PFSK-1 (cell line): Measurements from ENCODE around the gene ASPHD2.

Experiments used
- POLR2AphosphoS5 ChIP-seq: IDR thresholded peaks from 2 replicates; pipeline ENCODE4 v1.6.1; 2012; ENCODE audit warnings: low read depth, mild to moderate bottlenecking, control low read depth, low read length, moderate library complexity
- REST ChIP-seq, 2 experiments: IDR thresholded peaks; 2 replicates each; pipeline versions ENCODE4 v1.6.1 to v1.8.0; 2011 to 2012; ENCODE audit warnings: low read depth in 2 of 2, low read length in 2 of 2, control low read depth in 1 of 2, inconsistent platforms in 1 of 2, mild to moderate bottlenecking in 1 of 2, moderate library complexity in 1 of 2; ENCODE audit not compliant: insufficient read depth in 1 of 2

DNA sequence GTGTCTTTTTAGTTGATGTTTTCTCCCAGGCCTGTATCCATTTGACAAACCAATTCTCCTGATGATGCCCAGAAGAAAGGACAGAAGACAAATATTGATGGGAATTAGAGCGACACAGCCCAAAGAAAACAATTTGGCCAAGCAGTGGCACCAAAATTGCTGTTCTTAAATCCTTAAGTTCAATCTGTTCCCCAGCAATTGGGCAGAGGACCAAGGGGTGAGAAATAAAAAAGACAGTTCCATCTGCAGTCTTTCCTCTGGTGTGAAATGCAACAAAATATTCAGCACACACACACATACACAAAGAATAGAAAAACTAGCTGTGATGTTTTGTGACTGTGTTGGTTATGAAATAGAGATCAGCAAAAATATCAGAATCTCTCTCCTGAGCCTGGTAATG, 38.0 kb upstream of the ASPHD2 start:
- TF ChIP-seq REST (IDR thresholded peaks at IDR 0.05; ENCODE audit: insufficient read depth in 1 of 2, low read depth in 2 of 2, low read length in 2 of 2) = no peak
- TF ChIP-seq POLR2AphosphoS5 = no peak
